GM21390 (cell line): ENCODE results near the gene FLNB.
A peak's percentile ranks its signal among the peaks of the same experiment; 100 is the strongest.

Experiments
- ATAC-seq: cut with Tn5 transposase; IDR thresholded peaks from one replicate; pipeline ENCODE4 v1.9.1; 2021; ENCODE audit not compliant: unreplicated experiment

FLNB gene

GRCh38 chr3:58176827-58177489 lies 168.7 kb downstream of the FLNB start:
- ATAC-seq, result no peak

- peak; percentile 83 for ATAC-seq
Measured at GRCh38 chr3:58177747-58178527, 169.7 kb downstream of the FLNB start.

GRCh38 chr3:58178528-58179234 lies 170.5 kb downstream of the FLNB start:
- no peak for ATAC-seq

- ATAC-seq, result no peak
Measured at GRCh38 chr3:58179235-58180098, 171.2 kb downstream of the FLNB start.

- ATAC-seq, result no peak
Measured at GRCh38 chr3:58180099-58180880, 172.1 kb downstream of the FLNB start.

- no peak for ATAC-seq
Measured at GRCh38 chr3:58180940-58181587, 172.8 kb downstream of the FLNB start.

GRCh38 chr3:58183221-58183620 lies 175.0 kb downstream of the FLNB start:
- ATAC-seq, result no peak

- no peak for ATAC-seq
Measured at GRCh38 chr3:58183891-58184290, 175.7 kb downstream of the FLNB start.

GRCh38 chr3:58184309-58184981 lies 176.2 kb downstream of the FLNB start:
- no peak for ATAC-seq

GRCh38 chr3:58184982-58185360 lies 176.7 kb downstream of the FLNB start:
- ATAC-seq, result no peak

- ATAC-seq, result no peak
Measured at GRCh38 chr3:58188173-58188564, 179.9 kb downstream of the FLNB start.

- ATAC-seq, result no peak
Measured at GRCh38 chr3:58188921-58189451, 180.8 kb downstream of the FLNB start.

GRCh38 chr3:58189691-58190090 lies 181.5 kb downstream of the FLNB start:
- ATAC-seq, result no peak

- no peak for ATAC-seq
Measured at GRCh38 chr3:58190291-58190690, 182.1 kb downstream of the FLNB start.

- ATAC-seq, result no peak
Measured at GRCh38 chr3:58190882-58191281, 182.7 kb downstream of the FLNB start.

GRCh38 chr3:58191361-58191991 lies 183.3 kb downstream of the FLNB start:
- no peak for ATAC-seq

GRCh38 chr3:58192069-58192468 lies 183.8 kb downstream of the FLNB start:
- ATAC-seq, result no peak

GRCh38 chr3:58193682-58194407 lies 185.6 kb downstream of the FLNB start:
- no peak for ATAC-seq
